DMS79 treated with DMSO at 0.1 percent for 48 hours (cell line): ENCODE data around the gene CDS2.

Experiments
- DNase-seq: peaks from one replicate; lab custom pipeline; 2025; lab: John Stamatoyannopoulos, UW

CDS2 gene

GRCh38 chr20:5212907-5213487 lies 86.2 kb downstream of the CDS2 start:
- DNase-seq = no peak

GRCh38 chr20:5214826-5215225 lies 88.0 kb downstream of the CDS2 start:
- no peak for DNase-seq

GRCh38 chr20:5215672-5216304 lies 89.0 kb downstream of the CDS2 start:
- DNase-seq = no peak

- no peak for DNase-seq
Measured at GRCh38 chr20:5216663-5217062, 89.9 kb downstream of the CDS2 start.

- DNase-seq = no peak
Measured at GRCh38 chr20:5217616-5218015, 90.8 kb downstream of the CDS2 start.

- DNase-seq = no peak
Measured at GRCh38 chr20:5220321-5221060, 93.7 kb downstream of the CDS2 start.

GRCh38 chr20:5221061-5221430 lies 94.2 kb downstream of the CDS2 start:
- DNase-seq = no peak

DNA sequence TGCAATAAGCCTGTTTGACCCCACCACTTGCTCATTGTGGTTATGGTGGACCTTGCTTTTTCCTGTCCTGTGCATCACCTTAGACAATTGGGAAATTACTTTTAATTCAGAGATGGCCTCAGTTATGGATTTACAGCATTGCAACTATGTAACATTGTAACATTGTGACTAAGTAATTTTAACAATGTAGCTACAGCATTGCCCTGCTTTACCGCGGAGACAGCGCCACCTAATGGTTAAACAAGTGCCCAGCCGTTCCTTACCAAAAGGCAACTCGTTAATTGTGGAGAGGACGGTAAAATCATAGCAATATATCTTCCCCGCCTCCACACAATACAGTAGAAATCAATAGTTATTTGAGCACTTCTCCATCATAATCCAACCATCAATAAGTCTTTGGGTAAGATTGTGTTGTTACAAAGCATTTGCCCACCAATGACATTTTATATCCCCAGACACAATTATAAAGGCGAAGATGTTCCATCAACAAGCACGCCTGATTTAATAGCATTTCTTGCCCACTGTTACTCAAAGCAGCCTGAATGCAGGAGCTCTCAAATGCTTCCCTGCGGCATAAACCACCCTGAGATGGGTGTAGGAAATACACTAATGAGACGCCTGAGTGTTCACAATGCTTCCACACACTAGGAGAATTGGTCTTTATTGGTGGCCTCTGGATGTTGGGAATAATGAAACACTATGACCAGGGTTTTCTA lies 96.3 kb downstream of the CDS2 start:
- no peak for DNase-seq

DNA sequence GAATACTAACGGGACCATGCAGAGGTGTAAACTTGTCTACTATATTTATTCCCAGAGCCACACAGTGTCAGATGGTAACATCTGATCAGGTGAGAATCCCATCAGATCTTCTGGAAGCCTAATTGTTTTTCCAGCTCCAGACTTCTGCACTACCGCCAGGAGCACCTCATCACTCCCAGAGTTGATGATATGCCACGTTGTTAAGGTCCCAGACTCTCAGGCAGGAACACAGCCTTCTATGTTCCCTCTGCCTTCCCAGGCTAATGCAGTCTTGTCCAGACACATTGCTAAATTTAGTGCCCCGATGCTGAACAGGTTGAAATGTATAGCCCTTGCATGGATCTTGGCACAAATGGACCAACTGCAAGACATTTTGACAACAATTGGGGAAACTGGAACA lies 103.7 kb downstream of the CDS2 start:
- no peak for DNase-seq

DNA sequence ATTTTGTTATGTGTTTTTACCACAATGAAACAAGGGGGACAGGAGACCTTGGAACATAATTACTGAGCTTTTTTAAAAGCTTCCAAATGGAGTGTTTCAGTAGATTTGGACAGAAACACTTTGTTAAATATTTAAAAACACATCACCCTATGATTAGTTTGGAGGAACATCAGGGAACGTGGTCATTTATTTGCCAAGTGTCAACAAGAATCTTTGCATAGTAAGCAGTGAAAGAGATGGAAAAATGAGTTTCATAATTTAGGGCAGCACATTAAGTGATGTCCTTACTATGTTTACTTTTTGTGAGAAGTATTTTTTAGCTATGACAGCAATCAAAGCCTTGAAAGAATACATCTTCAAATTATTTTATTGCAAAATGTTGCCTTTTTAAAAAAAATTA lies 107.3 kb downstream of the CDS2 start:
- no peak for DNase-seq

DNA sequence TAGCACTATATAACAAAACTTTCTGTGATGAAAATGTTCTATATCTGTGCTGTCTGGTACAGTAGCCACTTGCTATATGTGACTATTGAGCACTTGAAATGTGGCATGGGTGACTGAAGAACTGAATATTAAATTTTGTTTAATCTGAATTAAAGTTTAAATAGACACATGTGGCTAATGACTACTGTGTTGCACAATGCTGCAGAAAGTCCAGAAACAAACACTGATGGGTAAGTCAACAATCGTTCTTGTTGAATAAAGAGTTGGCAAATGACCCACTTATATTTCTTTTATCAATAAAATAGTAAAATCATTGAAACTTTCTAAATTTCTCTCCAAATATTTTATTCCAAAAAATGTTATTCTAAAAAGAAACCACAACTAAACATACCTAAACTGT lies 108.2 kb downstream of the CDS2 start:
- no peak for DNase-seq
